ENCODE data around the gene SLC10A7.

Gene SLC10A7, protein sequence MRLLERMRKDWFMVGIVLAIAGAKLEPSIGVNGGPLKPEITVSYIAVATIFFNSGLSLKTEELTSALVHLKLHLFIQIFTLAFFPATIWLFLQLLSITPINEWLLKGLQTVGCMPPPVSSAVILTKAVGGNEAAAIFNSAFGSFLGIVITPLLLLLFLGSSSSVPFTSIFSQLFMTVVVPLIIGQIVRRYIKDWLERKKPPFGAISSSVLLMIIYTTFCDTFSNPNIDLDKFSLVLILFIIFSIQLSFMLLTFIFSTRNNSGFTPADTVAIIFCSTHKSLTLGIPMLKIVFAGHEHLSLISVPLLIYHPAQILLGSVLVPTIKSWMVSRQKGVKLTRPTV

DNA sequence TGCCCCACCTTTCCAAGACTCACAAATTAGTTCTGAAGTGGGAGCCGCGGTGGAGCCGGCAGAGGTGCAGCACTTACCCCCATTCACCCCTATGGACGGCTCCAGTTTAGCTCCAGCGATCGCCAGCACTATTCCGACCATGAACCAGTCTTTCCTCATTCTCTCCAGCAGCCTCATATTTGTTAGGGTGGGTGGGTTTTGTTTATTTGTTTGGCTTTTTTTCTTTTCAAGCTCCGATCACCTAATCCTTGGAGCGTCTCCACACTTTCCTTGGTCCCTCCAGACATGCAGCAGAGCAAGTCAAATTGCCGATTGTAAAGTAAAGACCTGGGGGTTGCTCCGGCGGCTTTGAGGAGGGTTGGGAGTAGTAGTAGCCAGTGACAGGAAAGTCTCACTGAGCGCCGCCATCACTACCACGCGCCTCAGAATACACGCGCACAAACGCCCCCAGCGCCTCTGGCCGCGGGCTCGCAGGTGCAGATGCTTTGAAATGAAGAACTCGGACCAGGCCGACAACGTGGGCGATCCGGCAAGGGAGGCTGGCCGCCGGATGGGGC, at the start of gene SLC10A7:
TSS of gene SLC10A7 (minus strand) at position 400 of the 557 bp plus-strand sequence. CDS start at position 177, 223 bp downstream.
- TF ChIP-seq, protein P1, sequence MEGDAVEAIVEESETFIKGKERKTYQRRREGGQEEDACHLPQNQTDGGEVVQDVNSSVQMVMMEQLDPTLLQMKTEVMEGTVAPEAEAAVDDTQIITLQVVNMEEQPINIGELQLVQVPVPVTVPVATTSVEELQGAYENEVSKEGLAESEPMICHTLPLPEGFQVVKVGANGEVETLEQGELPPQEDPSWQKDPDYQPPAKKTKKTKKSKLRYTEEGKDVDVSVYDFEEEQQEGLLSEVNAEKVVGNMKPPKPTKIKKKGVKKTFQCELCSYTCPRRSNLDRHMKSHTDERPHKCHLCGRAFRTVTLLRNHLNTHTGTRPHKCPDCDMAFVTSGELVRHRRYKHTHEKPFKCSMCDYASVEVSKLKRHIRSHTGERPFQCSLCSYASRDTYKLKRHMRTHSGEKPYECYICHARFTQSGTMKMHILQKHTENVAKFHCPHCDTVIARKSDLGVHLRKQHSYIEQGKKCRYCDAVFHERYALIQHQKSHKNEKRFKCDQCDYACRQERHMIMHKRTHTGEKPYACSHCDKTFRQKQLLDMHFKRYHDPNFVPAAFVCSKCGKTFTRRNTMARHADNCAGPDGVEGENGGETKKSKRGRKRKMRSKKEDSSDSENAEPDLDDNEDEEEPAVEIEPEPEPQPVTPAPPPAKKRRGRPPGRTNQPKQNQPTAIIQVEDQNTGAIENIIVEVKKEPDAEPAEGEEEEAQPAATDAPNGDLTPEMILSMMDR (IDR thresholded peaks at IDR 0.05; ENCODE audit: low read depth, low read length, missing control alignments), result no peak
- peak within 1 kb of the TSS; percentile 87 for H3K4me3 ChIP-seq (replicated peaks; ENCODE audit: low read depth, low read length)
- no peak for DNase-seq (ENCODE audit: extremely low read depth, low read depth)

DNA sequence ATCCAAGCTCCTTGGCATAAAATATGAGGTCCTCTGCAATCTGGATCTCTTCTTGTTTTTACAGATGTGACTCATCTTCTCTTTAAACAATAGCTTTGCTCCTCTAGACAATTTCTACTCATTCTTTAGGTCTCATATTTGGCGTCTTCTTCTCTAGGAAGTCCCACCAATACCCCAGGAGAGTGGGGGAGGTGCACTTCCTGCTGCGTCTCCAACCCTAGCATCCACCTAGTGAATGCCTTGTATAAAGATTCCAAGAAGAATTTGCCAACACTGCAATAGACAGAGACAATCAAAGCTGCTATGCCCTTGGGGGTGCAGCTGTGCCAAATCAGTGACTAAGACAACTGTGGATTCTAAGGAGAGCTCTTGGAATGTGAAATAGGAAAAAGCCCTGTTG, 45.7 kb upstream of the SLC10A7 start:
- TF ChIP-seq, protein P1 (IDR thresholded peaks at IDR 0.05; ENCODE audit: low read depth, low read length, missing control alignments), result no peak
- H3K4me3 ChIP-seq (replicated peaks; ENCODE audit: low read depth, low read length), result no peak overlapping the region
- no peak for DNase-seq (ENCODE audit: extremely low read depth, low read depth)

DNA sequence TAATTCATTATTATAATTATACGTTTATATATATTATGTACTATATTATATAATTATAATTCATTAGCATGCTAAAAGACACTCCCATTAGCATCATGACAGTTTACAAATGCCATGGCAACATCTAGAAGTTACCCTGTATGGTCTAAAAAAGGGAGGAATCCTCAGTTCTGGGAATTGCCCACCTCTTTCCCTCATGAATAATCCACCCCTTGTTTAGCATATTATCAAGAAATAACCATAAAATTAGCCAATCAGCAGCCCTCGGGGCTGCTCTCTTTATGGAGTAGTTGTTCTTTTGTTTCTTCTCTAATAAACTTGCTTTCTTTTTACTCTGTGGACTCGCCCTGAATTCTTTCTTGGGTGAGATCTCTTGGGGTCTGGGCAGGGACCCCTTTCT, 42.8 kb upstream of the SLC10A7 start:
- H3K4me3 ChIP-seq (replicated peaks; ENCODE audit: low read depth, low read length), result no peak overlapping the region
- TF ChIP-seq, protein P1 (IDR thresholded peaks at IDR 0.05; ENCODE audit: low read depth, low read length, missing control alignments), result no peak
- DNase-seq (ENCODE audit: extremely low read depth, low read depth), result no peak

DNA sequence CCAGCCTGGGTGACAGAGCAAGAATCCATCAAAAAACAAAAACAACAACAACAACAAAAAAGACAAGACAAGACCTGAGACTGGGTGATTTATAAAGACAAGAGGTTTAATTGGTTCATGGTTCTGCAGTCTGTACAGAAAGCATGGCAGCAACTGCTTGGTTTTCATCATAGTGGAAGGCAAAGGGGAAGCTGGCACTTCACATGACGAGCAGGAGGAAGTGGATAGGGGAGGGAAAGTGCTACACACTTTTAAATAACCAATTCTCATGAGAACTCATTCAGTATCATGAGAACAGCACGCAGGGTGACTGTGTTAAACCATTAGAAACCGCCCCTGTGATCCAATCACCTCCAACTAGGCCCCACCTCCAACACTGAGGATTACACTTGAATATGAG, 28.4 kb upstream of the SLC10A7 start:
- TF ChIP-seq, protein P1 (IDR thresholded peaks at IDR 0.05; ENCODE audit: low read depth, low read length, missing control alignments), result no peak
- DNase-seq (ENCODE audit: extremely low read depth, low read depth), result no peak
- no peak overlapping the region for H3K4me3 ChIP-seq (replicated peaks; ENCODE audit: low read depth, low read length)

DNA sequence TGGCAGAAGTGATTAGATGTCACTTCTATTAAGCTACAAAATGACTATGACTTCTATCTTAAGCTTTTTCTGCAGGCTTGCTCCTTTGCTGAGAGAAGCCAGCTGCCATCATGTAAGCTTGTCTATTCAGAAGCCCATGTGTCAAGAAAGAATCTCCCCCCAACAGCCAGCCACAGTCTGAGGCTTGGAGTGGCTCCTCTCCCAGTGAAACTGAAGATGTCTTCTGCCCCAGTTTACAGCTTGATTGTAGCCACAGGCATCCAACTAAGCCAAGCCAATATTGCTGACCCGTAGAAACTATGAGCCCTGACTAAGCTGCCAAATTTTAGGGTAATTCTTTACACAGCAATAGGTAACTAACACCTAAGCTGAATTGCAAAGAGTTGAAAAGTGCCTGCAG, 26.7 kb upstream of the SLC10A7 start:
- TF ChIP-seq, protein P1 (IDR thresholded peaks at IDR 0.05; ENCODE audit: low read depth, low read length, missing control alignments), result no peak
- no peak overlapping the region for H3K4me3 ChIP-seq (replicated peaks; ENCODE audit: low read depth, low read length)
- no peak for DNase-seq (ENCODE audit: extremely low read depth, low read depth)

DNA sequence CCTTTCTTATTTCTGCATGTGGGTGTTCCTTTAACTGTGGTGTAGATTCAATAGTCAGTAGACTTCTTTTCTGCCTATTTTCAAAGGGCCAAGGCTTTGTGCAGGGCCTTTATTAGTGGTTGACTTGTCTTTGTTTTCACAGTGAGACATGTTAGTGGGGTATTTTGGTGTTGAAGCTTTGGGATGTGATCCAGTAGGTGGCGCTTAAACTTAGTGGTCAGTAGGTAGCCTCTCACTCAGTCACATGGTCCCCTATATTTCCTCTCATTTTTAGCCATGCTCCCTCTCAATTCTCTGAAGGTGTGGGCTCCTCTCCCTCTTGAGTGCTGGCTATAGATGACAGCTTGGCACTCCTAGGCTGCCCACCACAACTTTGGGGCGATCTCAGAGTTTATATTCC, 23.4 kb upstream of the SLC10A7 start:
- no peak for DNase-seq (ENCODE audit: extremely low read depth, low read depth)
- no peak overlapping the region for H3K4me3 ChIP-seq (replicated peaks; ENCODE audit: low read depth, low read length)
- TF ChIP-seq, protein P1 (IDR thresholded peaks at IDR 0.05; ENCODE audit: low read depth, low read length, missing control alignments), result peak; percentile 51

All from HFF-Myc (cell line).